ENCODE data around the gene CLEC5A.
"Not testable (repeated sequence)": the region's sequence is repeated elsewhere in the genome, so short reads cannot be mapped to it uniquely, and the experiment has no call there.

The CLEC5A gene

DNA sequence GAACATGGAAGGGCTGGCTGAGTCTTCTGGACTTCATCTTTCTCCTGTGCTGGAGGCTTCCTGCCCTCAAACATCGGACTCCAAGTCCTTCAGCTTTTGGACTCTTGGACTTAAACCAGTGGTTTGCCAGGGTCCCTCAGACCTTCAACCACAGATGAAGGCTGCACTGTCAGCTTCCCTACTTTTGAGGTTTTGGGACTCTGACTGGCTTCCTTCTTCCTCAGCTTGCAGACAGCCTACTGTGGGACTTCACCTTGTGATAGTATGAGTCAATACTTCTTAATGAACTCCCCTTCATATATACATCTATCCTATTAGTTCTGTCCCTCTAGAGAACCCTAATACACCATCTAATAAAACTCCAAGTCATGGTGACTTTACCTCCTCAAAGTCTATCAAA, 4.0 kb upstream of the CLEC5A start:
- H3K4me3 ChIP-seq (ENCODE audit: low read length), result no peak overlapping the region

DNA sequence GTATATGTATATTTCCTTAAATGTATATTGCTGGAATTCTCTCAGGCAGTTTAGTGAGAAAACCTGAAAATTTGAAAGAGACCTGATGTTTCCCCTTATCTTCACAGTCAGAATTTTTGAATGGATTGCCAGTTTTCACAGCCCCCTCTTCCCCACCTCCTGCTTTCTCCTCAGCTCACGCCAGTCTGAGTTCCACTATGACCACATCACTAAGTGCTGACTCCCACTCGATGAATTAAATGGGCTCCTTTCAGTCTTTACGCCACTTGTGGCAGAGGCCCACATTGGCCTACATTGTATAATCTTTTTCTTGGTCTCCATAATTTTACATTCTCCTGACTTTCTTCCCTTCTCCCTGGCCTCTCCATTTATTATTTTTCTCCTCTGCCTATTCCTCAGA, 3.1 kb upstream of the CLEC5A start:
- DNase-seq (ENCODE audit: low read depth, low spot score), result no peak
- no peak overlapping the region for H3K4me3 ChIP-seq (ENCODE audit: low read length)

More for the DNA sequence above, 4.0 kb upstream of the CLEC5A start:
- DNase-seq (ENCODE audit: low read depth, low spot score), result no peak

DNA sequence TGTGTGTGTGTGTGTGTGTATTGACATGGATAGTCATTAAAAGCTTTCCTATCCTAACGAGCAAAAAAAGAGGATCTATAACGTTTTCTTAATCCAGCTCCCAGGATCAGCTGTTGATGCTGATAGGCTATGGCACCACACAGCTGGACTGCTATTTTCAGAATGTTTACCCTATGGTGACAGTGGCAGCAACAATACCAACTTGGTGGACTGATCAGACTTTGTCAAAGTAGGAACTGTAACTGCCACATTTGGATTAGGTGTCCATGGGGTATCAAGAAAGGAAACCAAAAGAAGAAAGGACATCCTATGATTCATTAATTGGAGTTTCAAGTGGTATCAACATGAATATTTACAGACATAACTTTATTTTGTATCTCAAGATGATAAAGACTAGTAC, 2.7 kb upstream of the CLEC5A start:
- no peak for DNase-seq (ENCODE audit: low read depth, low spot score)

DNA sequence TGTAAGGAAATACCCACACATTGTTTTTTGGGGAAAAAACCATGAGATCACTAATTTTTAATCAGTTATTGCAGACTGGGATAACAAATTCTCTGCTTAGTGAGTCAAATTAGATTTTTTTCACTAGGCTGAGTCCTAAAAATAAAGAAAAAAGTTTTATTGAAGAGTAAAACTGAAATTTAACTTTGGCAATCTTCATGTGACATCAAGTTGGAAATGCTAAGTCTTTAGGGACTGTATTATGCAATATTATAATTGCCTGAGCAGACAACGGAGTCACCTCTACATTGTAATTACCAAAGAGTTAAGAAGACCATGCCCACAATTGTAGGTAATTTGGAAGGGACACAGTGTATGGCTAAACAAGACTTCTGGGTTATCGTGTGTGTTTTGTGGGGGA, 2.2 kb upstream of the CLEC5A start:
- DNase-seq (ENCODE audit: low read depth, low spot score), result no peak
- H3K4me3 ChIP-seq (ENCODE audit: low read length), result no peak overlapping the region

More for the DNA sequence above, 2.7 kb upstream of the CLEC5A start:
- no peak overlapping the region for H3K4me3 ChIP-seq (ENCODE audit: low read length)

DNA sequence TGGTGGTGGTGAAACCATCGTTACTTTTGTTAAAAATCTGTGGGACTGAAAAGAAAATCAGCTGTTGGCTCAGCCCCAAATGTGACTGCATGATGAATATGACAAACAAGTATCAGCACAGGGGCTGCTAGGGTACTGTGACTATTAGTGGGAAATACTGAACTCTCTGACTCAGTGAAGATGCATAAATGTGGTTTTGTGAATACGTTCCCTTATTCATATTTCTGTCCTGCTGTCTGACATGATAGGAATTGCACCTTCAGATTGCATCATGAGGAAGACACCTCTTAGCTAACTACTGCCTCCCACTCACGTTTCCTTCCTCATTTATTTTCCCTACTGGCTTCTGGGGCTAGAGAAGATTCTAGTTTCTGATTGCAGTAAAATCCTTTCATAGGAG, 1.4 kb downstream of the CLEC5A start:
- no peak for DNase-seq (ENCODE audit: low read depth, low spot score)
- H3K4me3 ChIP-seq (ENCODE audit: low read length), result no peak overlapping the region

DNA sequence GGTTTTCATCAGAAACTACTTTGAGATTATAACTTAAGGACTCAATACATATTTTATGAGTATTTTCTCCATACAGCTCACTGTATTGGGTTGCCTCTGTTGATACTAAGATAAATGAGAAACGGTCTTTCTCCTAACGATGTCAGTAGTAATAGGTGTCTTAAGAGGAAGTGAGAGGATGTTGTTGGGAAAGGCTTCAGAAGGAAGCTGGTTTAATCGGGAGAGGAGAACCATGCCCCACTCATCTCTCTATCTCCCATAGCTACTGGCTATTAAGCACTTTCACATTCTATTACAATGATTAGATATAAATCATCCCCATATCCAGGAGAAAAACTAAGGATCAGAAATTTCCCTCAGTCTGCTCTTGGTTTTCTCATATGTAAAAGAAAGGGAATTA, 2.0 kb downstream of the CLEC5A start:
- DNase-seq (ENCODE audit: low read depth, low spot score), result no peak
- no peak overlapping the region for H3K4me3 ChIP-seq (ENCODE audit: low read length)

DNA sequence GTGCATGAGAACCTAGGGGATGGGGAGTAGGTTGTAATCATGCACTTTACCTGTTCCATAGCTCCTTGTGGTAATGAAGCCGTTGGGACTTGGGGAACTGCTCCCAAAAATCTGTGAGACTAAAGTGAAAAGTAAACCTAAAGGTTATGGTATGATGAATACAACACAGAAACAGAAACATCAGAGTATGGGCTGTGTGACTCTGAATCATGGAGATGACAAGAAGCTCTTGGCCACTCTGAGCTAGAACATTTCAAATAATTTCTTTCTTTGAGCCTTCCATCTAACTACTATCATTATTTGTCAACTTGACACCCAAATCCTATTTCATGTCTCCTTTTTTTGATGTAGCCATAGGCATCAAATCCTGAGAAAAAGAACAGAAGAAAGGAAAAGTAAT, 2.9 kb downstream of the CLEC5A start:
- no peak overlapping the region for H3K4me3 ChIP-seq (ENCODE audit: low read length)
- no peak for DNase-seq (ENCODE audit: low read depth, low spot score)

DNA sequence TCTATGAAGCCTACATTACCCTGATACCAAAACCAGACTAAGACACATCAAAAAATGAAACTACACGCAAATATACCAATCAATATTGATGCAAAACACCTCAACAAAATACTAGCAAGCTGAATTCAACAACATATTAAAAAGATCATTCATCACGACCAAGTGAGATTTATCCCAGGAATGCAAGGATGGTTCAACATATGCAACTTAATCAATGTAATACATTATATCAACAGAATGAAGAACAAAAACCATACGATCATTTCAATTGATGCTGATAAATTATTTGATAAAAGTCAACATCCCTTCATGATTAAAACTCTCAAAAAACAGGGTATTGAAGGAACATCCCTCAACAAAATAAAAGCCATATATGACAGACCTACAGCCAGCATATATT, 5.7 kb downstream of the CLEC5A start:
- DNase-seq (ENCODE audit: low read depth, low spot score), result no peak
- H3K4me3 ChIP-seq (ENCODE audit: low read length), result no peak overlapping the region

DNA sequence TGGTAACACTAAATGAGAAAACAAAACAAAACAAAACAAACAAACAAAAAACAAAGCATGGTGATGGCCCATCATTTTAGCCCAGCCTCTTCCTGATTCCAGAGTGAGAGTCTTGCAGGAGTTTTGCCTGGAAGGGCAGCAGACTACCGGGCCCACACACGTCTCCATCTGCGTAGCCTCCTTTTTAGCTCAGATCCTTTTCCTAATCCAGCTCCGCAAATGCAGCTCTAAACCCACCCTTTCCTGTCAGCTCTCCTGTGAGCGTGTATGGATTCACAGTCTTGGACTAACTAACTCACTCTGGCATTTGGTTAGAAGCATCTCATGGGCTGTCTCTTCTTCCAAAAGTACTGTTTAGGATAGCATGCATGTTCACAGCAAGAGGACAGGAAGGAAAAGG, 16.6 kb downstream of the CLEC5A start:
- H3K4me3 ChIP-seq (ENCODE audit: low read length), result no peak overlapping the region
- no peak for DNase-seq (ENCODE audit: low read depth, low spot score)

DNA sequence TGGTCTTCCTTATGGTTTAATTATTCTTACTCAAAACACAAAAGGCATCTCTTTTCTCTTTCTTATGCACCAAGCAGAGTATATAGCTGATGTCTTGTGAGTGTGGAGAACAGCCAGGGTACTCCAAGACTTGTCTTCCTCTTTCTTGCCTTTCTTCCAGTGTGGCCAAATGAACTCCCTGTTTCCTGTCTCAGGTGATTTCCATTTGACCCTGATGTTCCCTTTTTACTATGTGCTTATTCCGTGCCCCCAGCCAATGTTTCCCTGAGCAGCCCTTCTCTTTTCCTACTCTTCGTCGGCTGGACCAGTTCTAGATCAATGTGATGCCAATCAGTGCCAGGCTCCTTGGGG, 18.0 kb downstream of the CLEC5A start:
- H3K4me3 ChIP-seq (ENCODE audit: low read length), result no peak overlapping the region
- no peak for DNase-seq (ENCODE audit: low read depth, low spot score)

DNA sequence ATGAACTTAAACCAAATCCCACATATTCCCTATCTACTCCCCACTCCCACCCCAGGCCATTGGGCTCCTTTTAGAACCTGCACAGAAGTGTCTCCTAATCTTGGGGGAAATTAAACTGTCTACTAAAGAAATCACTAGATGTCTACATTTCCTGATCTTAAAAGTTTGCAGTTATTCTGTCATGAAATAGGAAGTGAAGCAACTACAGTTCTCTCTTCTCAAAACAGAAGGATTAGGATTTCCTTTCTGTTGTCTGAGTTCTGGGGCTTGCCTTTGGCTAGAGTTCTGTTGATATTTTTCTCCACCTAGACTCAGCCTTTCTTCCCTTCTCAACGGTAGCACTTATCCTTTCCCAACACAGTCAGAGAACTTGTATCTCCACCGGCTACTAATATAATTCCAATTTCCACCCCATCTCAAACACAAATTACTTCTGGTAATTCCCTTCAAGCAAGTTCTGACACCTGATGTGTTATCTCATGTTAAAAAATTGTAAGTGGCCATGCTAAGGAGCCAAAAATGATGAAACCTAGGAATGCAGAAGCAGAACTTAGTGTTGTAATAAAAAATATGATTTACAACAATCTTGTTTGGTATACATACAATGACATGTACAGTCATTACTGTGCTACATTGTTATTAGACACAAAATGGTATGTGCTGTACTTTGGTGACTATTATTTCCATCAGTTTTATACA, 18.5 kb downstream of the CLEC5A start:
- DNase-seq (ENCODE audit: low read depth, low spot score), result no peak

DNA sequence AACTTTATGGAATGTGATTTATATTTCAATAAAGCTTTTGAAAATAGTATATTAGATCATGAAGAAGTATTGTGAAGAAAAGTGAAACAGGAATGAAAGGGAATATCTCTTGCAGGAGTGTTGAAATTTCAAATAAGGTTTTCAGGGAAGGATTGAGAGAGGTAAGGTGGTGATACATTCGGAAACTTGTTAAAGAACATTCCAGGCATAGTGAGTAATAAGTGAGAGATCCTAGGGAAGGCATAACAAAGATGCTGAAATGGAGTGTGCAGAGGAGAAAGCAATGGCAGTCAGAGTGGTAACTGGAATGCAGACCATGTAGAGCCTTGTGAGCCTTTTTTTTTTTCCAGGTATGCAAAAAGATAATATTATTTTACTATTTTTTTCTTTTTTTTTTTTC, 26.5 kb downstream of the CLEC5A start:
- H3K4me3 ChIP-seq (ENCODE audit: low read length), result no peak overlapping the region
- DNase-seq (ENCODE audit: low read depth, low spot score), result no peak

More for the DNA sequence above, 18.5 kb downstream of the CLEC5A start:
- no peak overlapping the region for H3K4me3 ChIP-seq (ENCODE audit: low read length)

DNA sequence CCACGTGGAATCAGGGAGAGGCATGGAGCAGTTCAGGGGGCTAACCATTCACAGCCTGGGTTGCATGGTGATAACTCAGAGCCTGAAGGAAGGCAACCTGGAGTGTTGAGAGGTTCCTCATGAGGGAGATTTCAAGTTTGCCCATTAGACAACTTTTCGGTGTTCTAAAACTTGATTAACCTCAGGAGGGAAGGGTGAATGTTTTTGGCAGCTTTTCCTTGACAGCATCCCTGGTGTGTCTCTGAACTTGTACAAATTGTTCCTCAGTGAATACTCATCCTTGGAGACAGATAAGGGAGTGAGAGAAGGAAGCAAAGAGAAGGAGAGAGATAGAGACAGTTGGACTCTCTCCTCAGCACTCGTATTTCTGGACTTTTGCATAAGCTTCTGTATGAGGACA, 30.7 kb downstream of the CLEC5A start, which contains the start of gene OR9A4:
Gene OR9A4, plus strand, starts transcription at position 301 of the 400 bp plus-strand sequence. CDS start 2,477 bp downstream, outside the sequence.
- no peak within 1 kb of the TSS for H3K4me3 ChIP-seq (ENCODE audit: low read length)
- DNase-seq (ENCODE audit: low read depth, low spot score), result no peak

DNA sequence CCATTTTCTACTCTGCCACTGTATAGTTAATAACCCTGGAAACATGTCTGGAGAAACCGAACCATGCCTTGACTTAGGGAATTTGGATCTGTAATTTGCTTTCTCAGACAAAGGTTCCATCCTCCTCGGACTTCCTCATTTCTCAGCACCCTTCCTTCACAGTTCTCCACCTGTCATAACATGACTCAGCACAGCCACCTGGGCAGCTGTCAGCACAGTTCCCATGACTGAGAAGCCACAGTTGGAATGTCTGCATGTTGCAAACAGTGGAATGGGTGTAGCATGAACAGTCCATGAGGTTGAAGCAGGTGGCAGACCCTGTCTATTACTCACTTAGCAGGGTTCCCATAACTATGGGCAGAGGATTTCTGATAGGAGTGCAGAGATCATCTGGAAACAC, 31.2 kb downstream of the CLEC5A start:
- H3K4me3 ChIP-seq (ENCODE audit: low read length), result no peak overlapping the region
- DNase-seq (ENCODE audit: low read depth, low spot score), result no peak

DNA sequence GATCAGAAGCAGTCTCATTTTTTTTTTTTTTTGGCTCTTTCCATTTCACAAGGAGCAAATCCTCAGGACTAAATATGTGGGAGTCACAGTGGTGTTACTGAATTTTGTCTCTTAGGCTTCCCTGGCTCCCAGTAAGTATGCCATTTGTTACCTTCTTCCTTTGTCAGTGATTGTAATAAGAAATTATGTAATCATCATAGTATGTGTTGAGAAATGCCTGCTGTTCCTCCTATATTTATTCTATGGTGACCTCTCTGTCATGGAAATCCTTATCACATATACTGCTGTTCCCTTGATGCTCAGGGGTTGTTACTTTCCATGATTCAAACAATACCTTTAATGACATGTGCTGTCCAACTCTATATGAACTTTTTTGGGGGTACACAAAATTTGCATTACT, 35.4 kb downstream of the CLEC5A start:
- DNase-seq (ENCODE audit: low read depth, low spot score), result no peak
- no peak overlapping the region for H3K4me3 ChIP-seq (ENCODE audit: low read length)

DNA sequence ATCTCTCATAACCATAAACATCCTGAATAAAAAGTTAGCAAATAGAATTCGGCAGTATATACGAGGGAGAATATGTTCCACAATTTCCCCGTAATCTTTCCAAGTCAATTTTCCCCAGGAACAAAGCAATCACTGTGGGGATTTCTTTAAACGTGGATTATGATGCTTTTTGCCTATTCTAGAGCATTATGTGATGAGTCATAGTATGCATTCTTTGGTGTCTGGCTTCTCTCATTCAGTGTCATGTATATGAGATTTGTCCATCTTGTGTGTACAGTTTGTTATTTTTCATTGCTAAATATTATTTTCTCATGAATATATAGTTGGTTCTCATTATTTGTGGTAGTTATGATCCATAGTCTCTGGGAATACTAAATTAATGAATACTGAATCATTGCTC, 40.5 kb downstream of the CLEC5A start:
- no peak for DNase-seq (ENCODE audit: low read depth, low spot score)
- H3K4me3 ChIP-seq (ENCODE audit: low read length), result no peak overlapping the region

DNA sequence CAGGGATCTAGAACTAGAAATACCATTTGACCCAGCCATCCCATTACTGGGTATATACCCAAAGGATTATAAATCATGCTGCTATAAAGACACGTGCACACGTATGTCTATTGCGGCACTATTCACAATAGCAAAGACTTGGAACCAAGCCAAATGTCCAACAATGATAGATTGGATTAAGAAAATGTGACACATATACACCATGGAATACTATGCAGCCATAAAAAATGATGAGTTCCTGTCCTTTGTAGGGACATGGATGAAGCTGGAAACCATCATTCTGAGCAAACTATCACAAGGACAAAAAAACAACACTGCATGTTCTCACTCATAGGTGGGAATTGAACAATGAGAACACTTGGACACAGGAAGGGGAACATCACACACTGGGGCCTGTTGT, 47.4 kb downstream of the CLEC5A start:
- not testable (repeated sequence) for H3K4me3 ChIP-seq (ENCODE audit: low read length); DNase-seq (ENCODE audit: low read depth, low spot score)

DNA sequence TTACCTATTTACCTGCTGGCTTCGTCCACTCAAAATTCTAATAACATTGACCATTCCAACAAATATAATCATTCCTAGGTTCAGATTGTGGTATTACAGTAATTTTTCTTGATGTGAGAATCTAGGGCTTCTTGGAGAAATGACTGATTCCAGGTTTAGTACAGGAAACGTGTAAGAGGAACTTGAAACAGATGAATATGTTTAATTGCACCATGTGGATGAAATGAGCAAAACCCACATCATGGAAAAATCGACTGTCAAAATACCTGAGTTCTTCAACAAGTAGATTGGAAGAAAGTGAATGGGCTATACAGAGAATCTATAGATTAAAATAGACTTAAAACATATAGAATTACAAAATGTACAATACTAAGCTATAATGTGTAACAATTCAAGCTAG, 55.4 kb downstream of the CLEC5A start:
- no peak for DNase-seq (ENCODE audit: low read depth, low spot score)
- H3K4me3 ChIP-seq (ENCODE audit: low read length), result no peak overlapping the region

DNA sequence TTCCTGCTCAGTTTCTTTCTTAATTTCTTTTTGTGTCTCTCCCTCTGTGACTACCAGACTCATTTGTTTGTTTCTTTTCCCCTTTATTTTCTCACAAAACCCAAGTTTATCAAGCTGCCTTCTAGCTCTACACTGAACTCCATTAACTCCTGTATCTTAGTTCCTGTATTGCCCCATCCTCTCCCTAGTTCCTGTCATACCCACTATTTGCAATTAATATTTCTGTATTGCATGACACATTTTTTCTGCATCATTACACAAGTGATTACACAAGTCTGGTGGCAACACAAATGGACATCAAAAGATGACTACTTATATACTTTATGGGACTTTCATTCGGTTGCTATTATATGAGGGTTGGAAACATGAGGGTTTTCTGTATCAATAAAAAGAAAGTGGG, 57.5 kb downstream of the CLEC5A start:
- no peak for DNase-seq (ENCODE audit: low read depth, low spot score)
- no peak overlapping the region for H3K4me3 ChIP-seq (ENCODE audit: low read length)

DNA sequence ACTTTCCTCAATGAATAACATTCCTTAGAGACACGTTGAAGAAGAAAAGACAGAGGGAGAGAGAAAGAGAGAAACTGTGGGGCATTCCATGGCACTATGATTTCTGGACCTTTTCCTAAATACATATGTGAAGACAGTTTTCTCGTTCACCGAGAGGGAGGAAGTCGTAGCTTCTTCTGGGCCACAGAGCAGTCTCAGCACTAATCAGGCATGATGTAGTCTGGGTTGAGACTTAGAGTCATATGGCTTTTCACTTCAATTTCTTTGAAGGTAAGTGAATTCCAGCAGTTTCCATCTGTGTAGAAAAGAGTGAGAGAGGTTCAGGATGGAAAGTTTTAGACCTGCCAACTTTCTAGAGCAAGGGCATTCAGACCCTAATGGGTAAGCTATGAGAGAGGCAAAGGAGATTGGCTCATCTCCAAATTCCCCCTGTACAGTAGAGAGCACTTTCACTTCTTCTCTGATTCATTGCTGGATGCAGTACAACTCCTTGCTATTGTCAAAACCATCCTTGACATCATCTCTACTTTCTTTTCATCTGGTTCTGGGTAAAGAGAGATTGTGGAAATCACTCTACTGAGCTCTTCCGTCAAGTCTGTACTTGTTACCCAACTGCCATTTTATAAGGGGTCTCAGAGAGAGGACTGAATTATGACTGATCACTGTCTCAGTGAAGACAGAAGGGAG, 62.1 kb downstream of the CLEC5A start:
- H3K4me3 ChIP-seq (ENCODE audit: low read length), result no peak overlapping the region
- DNase-seq (ENCODE audit: low read depth, low spot score), result no peak

DNA sequence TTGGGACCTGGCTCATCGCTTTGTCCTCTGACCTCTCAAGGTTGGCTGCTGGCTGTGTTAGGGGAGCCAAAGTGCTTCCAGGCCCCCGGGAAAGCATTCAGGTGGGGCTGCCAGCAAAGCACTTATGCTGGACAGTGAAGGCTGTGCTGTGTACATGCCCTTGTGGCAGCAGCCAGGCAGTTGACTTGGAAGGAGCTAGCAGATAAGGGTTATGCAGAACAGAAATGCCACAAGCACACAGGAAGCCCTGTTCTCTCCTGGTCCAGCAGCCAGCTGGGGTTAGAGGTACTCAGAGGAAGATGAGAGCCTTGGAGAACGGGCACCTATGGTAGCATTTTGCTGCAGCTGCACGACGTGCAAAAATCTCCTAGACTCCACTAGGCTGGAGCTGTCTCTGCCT, 65.8 kb downstream of the CLEC5A start:
- no peak overlapping the region for H3K4me3 ChIP-seq (ENCODE audit: low read length)
- DNase-seq (ENCODE audit: low read depth, low spot score), result no peak

All from Jurkat, Clone E6-1 (cell line).